Measurements from ENCODE around the gene EVL. TPM values are rescaled to one million over a fixed set of nuclear protein-coding genes. Genes with fewer than 3 reads are reported as not detected.

The EVL gene
- total RNA-seq, 4 donors from 2014 or later: 22.8 to 86.4 (median 45.2) TPM

DNA sequence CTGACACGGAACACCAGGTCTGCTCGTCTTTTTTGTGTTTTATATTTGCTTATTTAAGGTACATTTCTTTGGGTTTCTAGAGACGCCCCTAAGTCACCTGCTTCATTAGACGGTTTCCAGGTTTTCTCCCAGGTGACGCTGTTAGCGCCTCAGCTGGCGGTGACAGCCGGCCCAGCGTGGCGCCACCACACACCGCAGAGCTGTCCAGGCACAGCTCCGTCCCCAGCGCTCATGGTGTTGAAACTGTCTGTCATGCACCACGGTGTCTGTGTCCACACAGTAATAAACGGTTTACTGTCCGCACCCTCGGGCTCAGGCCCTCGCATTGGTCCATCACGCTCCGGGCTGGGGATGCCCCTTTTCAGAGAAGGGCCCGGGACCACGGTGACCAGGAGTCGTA is 78.7 kb downstream of the EVL start:
- intact Hi-C loops (cut with DNase I; ENCODE audit: low total_unique reads) (no loop called here), in situ Hi-C loops (cut with MboI; ENCODE audit: low pct_ligation_motif_present in 1 of 4, low pct_unique_long_range_greater_than_20kb in 1 of 4, low sequenced_read_pairs in 3 of 4) (no loop called here)
- whole genome bisulfite sequencing, 2 donors (ENCODE audit: low coverage in 1 of 2): 83 to 92% methylated on average over 3 to 23 of the region's 23 CpGs
- Histone ChIP-seq H3K36me3 (no peaks in the 10 kb centered on the region), H3K4me1 (peaks cover 25 to 78% (median 72%) of the 10 kb centered on the region in 4 donors), H3K4me3 (no peak overlapping the region), H3K27me3 (no peaks in the 10 kb centered on the region), H3K27ac (peak overlapping the region in 3 of 4 donors; percentile 85 to 86 (median 86)), H3K9me3 (no peaks in the 10 kb centered on the region)
- TF ChIP-seq, protein P1, sequence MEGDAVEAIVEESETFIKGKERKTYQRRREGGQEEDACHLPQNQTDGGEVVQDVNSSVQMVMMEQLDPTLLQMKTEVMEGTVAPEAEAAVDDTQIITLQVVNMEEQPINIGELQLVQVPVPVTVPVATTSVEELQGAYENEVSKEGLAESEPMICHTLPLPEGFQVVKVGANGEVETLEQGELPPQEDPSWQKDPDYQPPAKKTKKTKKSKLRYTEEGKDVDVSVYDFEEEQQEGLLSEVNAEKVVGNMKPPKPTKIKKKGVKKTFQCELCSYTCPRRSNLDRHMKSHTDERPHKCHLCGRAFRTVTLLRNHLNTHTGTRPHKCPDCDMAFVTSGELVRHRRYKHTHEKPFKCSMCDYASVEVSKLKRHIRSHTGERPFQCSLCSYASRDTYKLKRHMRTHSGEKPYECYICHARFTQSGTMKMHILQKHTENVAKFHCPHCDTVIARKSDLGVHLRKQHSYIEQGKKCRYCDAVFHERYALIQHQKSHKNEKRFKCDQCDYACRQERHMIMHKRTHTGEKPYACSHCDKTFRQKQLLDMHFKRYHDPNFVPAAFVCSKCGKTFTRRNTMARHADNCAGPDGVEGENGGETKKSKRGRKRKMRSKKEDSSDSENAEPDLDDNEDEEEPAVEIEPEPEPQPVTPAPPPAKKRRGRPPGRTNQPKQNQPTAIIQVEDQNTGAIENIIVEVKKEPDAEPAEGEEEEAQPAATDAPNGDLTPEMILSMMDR (IDR thresholded peaks at IDR 0.05): no peak
- no peak for TF ChIP-seq EP300 (IDR thresholded peaks at IDR 0.05; ENCODE audit: low read depth)
- no peak for DNase-seq

DNA sequence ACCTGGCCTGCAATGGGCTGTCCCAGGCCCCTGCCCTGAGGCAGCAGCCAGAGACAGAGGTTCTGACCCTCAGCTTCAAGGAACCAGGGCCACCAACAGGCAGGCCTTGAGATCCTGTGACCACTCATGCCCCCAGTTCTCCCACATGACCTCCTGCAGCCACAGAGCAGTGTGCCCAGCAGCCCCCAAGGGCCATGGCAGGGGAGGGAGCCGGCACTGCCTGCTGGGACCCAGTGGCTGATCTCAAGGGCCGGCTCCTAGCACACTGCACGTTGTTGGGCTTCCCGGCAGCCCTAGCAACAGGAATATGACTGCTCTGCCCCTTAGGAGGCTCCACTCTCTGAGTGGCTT is 79.4 kb downstream of the EVL start:
- intact Hi-C loops (cut with DNase I; ENCODE audit: low total_unique reads): no loop called here
- Histone ChIP-seq H3K27ac (peak overlapping the region; percentile 85 to 86 (median 86)), H3K4me1 (peaks cover 25 to 82% (median 76%) of the 10 kb centered on the region in 4 donors), H3K9me3 (no peaks in the 10 kb centered on the region), H3K27me3 (no peaks in the 10 kb centered on the region), H3K4me3 (no peak overlapping the region), H3K36me3 (no peaks in the 10 kb centered on the region)
- TF ChIP-seq POLR2AphosphoS5 (IDR thresholded peaks at IDR 0.05): no peak
- TF ChIP-seq EP300 (IDR thresholded peaks at IDR 0.05; ENCODE audit: low read depth): no peak
- TF ChIP-seq, protein P1 (IDR thresholded peaks at IDR 0.05): no peak
- no peak for TF ChIP-seq POLR2A (IDR thresholded peaks at IDR 0.05)
- 51% methylated on average over 4 of the region's 4 CpGs; no CpG with 5 or more reads in 1 of the 2 donors for WGBS, 2 donors (ENCODE audit: low coverage in 1 of 2)
- in situ Hi-C loops (cut with MboI; ENCODE audit: low pct_ligation_motif_present in 1 of 4, low pct_unique_long_range_greater_than_20kb in 1 of 4, low sequenced_read_pairs in 3 of 4): no loop called here
- DNase-seq: no peak

DNA sequence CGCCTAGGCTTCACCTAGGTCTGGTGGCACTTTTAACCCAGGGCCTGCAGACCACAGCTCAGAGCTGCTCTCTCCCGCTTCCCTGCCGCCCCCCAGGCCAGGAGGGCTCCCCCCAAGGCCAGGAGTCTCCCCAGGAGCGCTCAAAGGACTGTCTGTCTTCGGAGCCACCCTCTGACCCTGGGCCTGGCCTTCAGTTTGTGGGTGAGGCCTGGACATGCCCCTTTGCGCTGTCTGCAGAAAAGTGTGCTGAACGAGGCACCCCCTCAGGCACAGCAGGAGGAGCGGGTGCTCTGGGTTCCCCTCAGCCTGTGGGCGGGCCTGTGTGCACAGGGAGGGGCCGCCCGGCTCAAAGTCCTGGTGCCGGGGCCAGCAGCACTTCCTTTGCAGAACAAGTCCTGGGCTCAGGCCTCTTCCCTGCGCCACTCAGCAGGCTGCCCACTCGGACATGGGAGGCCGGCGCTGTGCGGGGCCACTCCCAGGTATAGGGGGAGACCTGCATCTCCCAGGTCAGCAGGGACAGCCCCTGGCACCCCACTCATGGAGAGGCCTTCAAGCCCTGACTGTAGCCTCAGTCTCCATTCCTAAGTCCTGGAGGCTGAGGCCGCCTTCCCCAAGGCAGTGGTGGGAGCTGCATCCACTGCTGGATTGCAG is 79.9 kb downstream of the EVL start:
- 65% methylated on average over 11 of the region's 18 CpGs; no CpG with 5 or more reads in 1 of the 2 donors for WGBS, 2 donors (ENCODE audit: low coverage in 1 of 2)
- H3K36me3 ChIP-seq: no peaks in the 10 kb centered on the region
- H3K9me3 ChIP-seq: no peaks in the 10 kb centered on the region
- H3K4me3 ChIP-seq: no peak overlapping the region
- H3K27ac ChIP-seq: peak overlapping the region; percentile 85 to 86 (median 86)
- H3K4me1 ChIP-seq: peaks cover 28 to 86% (median 81%) of the 10 kb centered on the region in 4 donors
- DNase-seq: peak; percentile 87
- no peaks in the 10 kb centered on the region for H3K27me3 ChIP-seq
- intact Hi-C loops (cut with DNase I; ENCODE audit: low total_unique reads) (no loop called here), in situ Hi-C loops (cut with MboI; ENCODE audit: low pct_ligation_motif_present in 1 of 4, low pct_unique_long_range_greater_than_20kb in 1 of 4, low sequenced_read_pairs in 3 of 4) (no loop called here)
- peak; percentile 74 to 91 (median 85) for TF ChIP-seq POLR2AphosphoS5 (IDR thresholded peaks at IDR 0.05)
- peak; percentile 89 for TF ChIP-seq POLR2A (IDR thresholded peaks at IDR 0.05)
- TF ChIP-seq EP300 (IDR thresholded peaks at IDR 0.05; ENCODE audit: low read depth): no peak

DNA sequence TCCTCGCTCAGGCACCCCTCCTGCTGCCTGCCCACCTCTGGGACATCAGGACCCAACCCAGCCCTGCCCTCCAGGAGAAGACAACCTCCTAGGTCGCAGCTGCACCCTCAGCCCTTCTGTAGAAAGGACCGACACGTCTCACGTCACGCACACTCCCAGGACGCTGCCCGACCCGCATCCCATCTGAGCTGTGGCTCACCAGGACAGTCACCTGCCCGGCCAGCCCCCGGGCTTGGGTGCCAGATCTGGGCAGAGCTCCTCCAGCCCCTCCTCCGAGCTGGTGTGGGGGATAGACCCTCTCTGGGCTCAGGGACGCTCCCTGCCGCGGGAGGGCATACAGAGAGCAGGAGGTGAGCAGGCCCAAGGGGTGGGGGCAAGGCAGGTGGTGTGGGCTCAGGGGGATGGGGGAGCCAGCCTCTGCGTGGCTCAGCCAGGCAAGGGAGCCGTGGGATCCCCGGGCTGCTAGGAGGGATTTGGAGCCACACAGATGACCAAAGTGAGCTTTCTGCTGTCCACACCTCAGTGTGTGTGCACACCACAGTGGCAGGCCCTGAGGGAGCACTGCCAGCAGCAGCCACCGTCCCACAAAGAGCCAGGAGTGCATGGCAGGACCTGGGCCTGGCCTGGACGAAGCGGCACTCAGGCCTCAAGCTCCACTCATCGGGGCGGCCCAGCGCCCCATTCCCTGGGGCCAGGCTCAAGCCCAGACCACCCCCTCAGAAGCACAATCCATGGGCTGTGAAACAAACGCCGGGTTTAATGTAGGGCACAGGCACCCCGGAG is 80.7 kb downstream of the EVL start:
- WGBS, 2 donors (ENCODE audit: low coverage in 1 of 2): 71% methylated on average over 18 of the region's 27 CpGs; no CpG with 5 or more reads in 1 of the 2 donors
- TF ChIP-seq, protein P1 (IDR thresholded peaks at IDR 0.05): no peak
- TF ChIP-seq POLR2AphosphoS5 (IDR thresholded peaks at IDR 0.05) (no peak), POLR2A (IDR thresholded peaks at IDR 0.05) (no peak), EP300 (IDR thresholded peaks at IDR 0.05; ENCODE audit: low read depth) (no peak)
- peak overlapping the region; percentile 85 to 86 (median 86) for H3K27ac ChIP-seq
- peaks cover 32 to 87% (median 86%) of the 10 kb centered on the region in 4 donors for H3K4me1 ChIP-seq
- intact Hi-C loops (cut with DNase I; ENCODE audit: low total_unique reads): no loop called here
- no peaks in the 10 kb centered on the region for H3K27me3 ChIP-seq
- H3K4me3 ChIP-seq: no peak overlapping the region
- no peaks in the 10 kb centered on the region for H3K9me3 ChIP-seq
- in situ Hi-C loops (cut with MboI; ENCODE audit: low pct_ligation_motif_present in 1 of 4, low pct_unique_long_range_greater_than_20kb in 1 of 4, low sequenced_read_pairs in 3 of 4): no loop called here
- DNase-seq: no peak
- H3K36me3 ChIP-seq: no peaks in the 10 kb centered on the region
